Sigmoid colon (tissue), 4 donors: Measurements from ENCODE around the gene CRISP2.

ENCODE experiments used
- CTCF ChIP-seq, 4 experiments: fragments of 450-650 bp in 3 of 4; fragments of 200-600 bp in 1 of 4; IDR thresholded peaks; one replicate each; pipeline ENCODE4 v1.5.1; 2016 to 2019; ENCODE audit warnings: antibody characterized with exemption in 4 of 4, mild to moderate bottlenecking in 3 of 4, moderate library complexity in 2 of 4
- EP300 ChIP-seq, 4 donors: sonication (generic); formaldehyde crosslinking; IDR thresholded peaks; one replicate each; pipeline ENCODE4 v1.6.1; 2017; ENCODE audit warnings: antibody characterized with exemption in 4 of 4
- POLR2A ChIP-seq, 2 donors: fragments of 450-650 bp; IDR thresholded peaks; one replicate each; pipeline ENCODE4 v1.6.1; 2016; ENCODE audit warnings: antibody characterized with exemption in 2 of 2, mild to moderate bottlenecking in 2 of 2, moderate library complexity in 2 of 2
- POLR2AphosphoS5 ChIP-seq, 4 donors: sonication (generic); formaldehyde crosslinking; IDR thresholded peaks; one replicate each; pipeline ENCODE4 v1.6.1; 2017; ENCODE audit warnings: antibody characterized with exemption in 4 of 4

DNA sequence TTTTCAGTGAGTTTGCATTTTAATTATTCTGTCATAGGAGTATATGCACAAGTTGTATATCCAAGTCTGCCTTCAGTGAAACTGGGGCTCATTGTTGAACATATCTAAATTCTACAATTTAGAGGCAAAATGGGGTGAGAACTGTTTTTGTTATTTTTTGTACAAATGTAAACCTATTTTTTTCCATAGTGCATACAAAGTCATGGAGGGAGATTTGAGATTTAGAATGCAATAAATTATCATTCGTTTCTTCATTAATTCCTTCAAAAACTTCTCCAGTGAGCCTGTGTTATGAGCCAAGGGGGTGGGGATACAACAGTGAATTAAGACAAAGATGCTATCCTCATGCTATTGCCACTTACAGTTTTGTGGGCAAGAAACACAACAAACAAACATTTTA lies 46.9 kb downstream of the CRISP2 start:
- no peak for TF ChIP-seq CTCF (IDR thresholded peaks at IDR 0.05)
- TF ChIP-seq POLR2AphosphoS5 (IDR thresholded peaks at IDR 0.05) = no peak
- no peak for TF ChIP-seq POLR2A (IDR thresholded peaks at IDR 0.05)
- no peak for TF ChIP-seq EP300 (IDR thresholded peaks at IDR 0.05)
